Hepatocyte (in vitro differentiated cells): Measurements from ENCODE around the gene KRTAP12-3. TPM values are rescaled to one million over a fixed set of nuclear protein-coding genes. Genes with fewer than 3 reads are reported as not detected.

Experiments
- DNase-seq: peaks from one replicate; pipeline ENCODE4 v3.0.0-alpha.2; 2016; ENCODE audit warnings: low spot score
- H2AFZ ChIP-seq: fragments of 200-600 bp; sonication (generic); 2 replicates; pipeline ENCODE4 v1.6.0; 2016; ENCODE audit warnings: antibody characterized with exemption, mild to moderate bottlenecking
- H3K27ac ChIP-seq: fragments of 200-600 bp; sonication (generic); 2 replicates; pipeline ENCODE4 v1.5.1; 2016; ENCODE audit warnings: mild to moderate bottlenecking
- H3K27me3 ChIP-seq: fragments of 200-600 bp; sonication (generic); 2 replicates; pipeline ENCODE4 v1.6.1; 2016
- H3K36me3 ChIP-seq: fragments of 200-600 bp; sonication (generic); replicated peaks from 2 replicates; pipeline ENCODE4 v1.5.1; 2016; ENCODE audit warnings: low read depth; ENCODE audit not compliant: insufficient read depth
- H3K4me1 ChIP-seq: fragments of 200-600 bp; sonication (generic); 2 replicates; pipeline ENCODE4 v1.5.1; 2016; ENCODE audit warnings: mild to moderate bottlenecking, moderate library complexity; ENCODE audit not compliant: insufficient read depth
- H3K4me2 ChIP-seq: fragments of 200-600 bp; sonication (generic); 2 replicates; pipeline ENCODE4 v1.6.0; 2016
- H3K4me3 ChIP-seq: fragments of 200-600 bp; sonication (generic); 2 replicates; pipeline ENCODE4 v1.5.1; 2016; ENCODE audit warnings: mild to moderate bottlenecking
- H3K79me2 ChIP-seq: fragments of 200-600 bp; sonication (generic); 2 replicates; pipeline ENCODE4 v1.6.0; 2017; ENCODE audit warnings: mild to moderate bottlenecking
- H3K9me2 ChIP-seq: fragments of 200-600 bp; sonication (generic); replicated peaks from 2 replicates; pipeline ENCODE4 v1.6.0; 2017; ENCODE audit warnings: mild to moderate bottlenecking; ENCODE audit not compliant: insufficient read depth
- H3K9me3 ChIP-seq: fragments of 200-600 bp; sonication (generic); 2 replicates; pipeline ENCODE4 v1.5.1; 2016; ENCODE audit warnings: low read depth, mild to moderate bottlenecking
- H4K20me1 ChIP-seq: fragments of 200-600 bp; sonication (generic); 2 replicates; pipeline ENCODE4 v1.6.0; 2016; ENCODE audit warnings: mild to moderate bottlenecking; ENCODE audit not compliant: insufficient read depth, poor library complexity, severe bottlenecking
- CTCF ChIP-seq: fragments of 200-600 bp; sonication (generic); IDR thresholded peaks from 2 replicates; pipeline ENCODE4 v1.5.1; 2016; ENCODE audit warnings: antibody characterized with exemption, mild to moderate bottlenecking; ENCODE audit not compliant: poor library complexity
- EZH2 ChIP-seq: fragments of 200-600 bp; sonication (generic); IDR thresholded peaks from 2 replicates; pipeline ENCODE4 v1.6.1; 2016; ENCODE audit warnings: antibody characterized with exemption, mild to moderate bottlenecking, borderline replicate concordance
- EZH2phosphoT487 ChIP-seq: fragments of 200-600 bp; sonication (generic); IDR thresholded peaks from one replicate; pipeline ENCODE4 v1.6.1; 2018; ENCODE audit warnings: antibody characterized with exemption, mild to moderate bottlenecking, low read depth, moderate library complexity; ENCODE audit not compliant: unreplicated experiment, severe bottlenecking
- WGBS: methylation state at CpG from one replicate; pipeline ENCODE4 v1.1.6; 2016; ENCODE audit warnings: low lambda C conversion rate; ENCODE audit errors: missing lambda C conversion rate; 5-methylcytosine and 5-hydroxymethylcytosine counted together
- polyA plus RNA-seq: library from polyadenylated mRNA; unstranded; fragments of >200 nt; fragmentation: Nextera tagmentation; extraction: Ambion mirVana; gene quantifications from 2 replicates; pipeline ENCODE4 v1.2.1, GENCODE V29; 2016
- total RNA-seq: library from RNA; depleted of rRNA; stranded (reverse); fragments of >200 nt; gene quantifications from 2 replicates; pipeline ENCODE4 v1.2.3, GENCODE V29; 2014

Gene KRTAP12-3
- total and polyA plus RNA-seq, 2 experiments from 2014 or later, result not detected

GRCh38 chr21:44612029-44612486 lies 45.7 kb upstream of the KRTAP12-3 start, which contains the start of gene KRTAP10-8:
TSS of gene KRTAP10-8 (plus strand) at chr21:44612079. CDS start at chr21:44612101, 22 bp downstream.
- Histone ChIP-seq H4K20me1 (no peaks in the 10 kb centered on the region), H3K4me3 (no peak within 1 kb of the TSS), H3K36me3 (no peaks in the 10 kb centered on the region), H3K9me3 (no peaks in the 10 kb centered on the region), H3K4me1 (no peaks in the 10 kb centered on the region), H3K27me3 (no peaks in the 10 kb centered on the region), H3K27ac (no peak within 1 kb of the TSS), H2AFZ (no peak within 1 kb of the TSS), H3K9me2 (no peaks in the 10 kb centered on the region), H3K4me2 (no peak within 1 kb of the TSS), H3K79me2 (no peaks in the 10 kb centered on the region)
- DNase-seq, result no peak
- 95% methylated on average over 8 of the region's 8 CpGs for WGBS
- TF ChIP-seq CTCF, result no peak
- no peak for TF ChIP-seq EZH2
- TF ChIP-seq EZH2phosphoT487, result no peak

GRCh38 chr21:44612669-44613229 lies 45.0 kb upstream of the KRTAP12-3 start:
- DNase-seq, result no peak
- Histone ChIP-seq H3K9me3 (no peaks in the 10 kb centered on the region), H3K36me3 (no peaks in the 10 kb centered on the region), H3K27ac (no peak overlapping the region), H3K4me1 (no peaks in the 10 kb centered on the region), H4K20me1 (no peaks in the 10 kb centered on the region), H3K4me2 (no peak overlapping the region), H2AFZ (no peak overlapping the region), H3K4me3 (no peak overlapping the region), H3K9me2 (no peaks in the 10 kb centered on the region), H3K27me3 (no peaks in the 10 kb centered on the region), H3K79me2 (no peaks in the 10 kb centered on the region)
- no peak for TF ChIP-seq EZH2
- TF ChIP-seq CTCF, result no peak
- no peak for TF ChIP-seq EZH2phosphoT487
- WGBS, result 94% methylated on average over 12 of the region's 13 CpGs

- H3K27ac ChIP-seq, result no peak overlapping the region
- no peaks in the 10 kb centered on the region for H3K9me3 ChIP-seq
- 94% methylated on average over 26 of the region's 26 CpGs for WGBS
- no peak for TF ChIP-seq EZH2
- TF ChIP-seq EZH2phosphoT487, result no peak
- no peak for TF ChIP-seq CTCF
- no peak overlapping the region for H3K4me2 ChIP-seq
- DNase-seq, result no peak
- no peaks in the 10 kb centered on the region for H3K36me3 ChIP-seq
- no peaks in the 10 kb centered on the region for H3K27me3 ChIP-seq
- no peaks in the 10 kb centered on the region for H3K9me2 ChIP-seq
- H3K4me1 ChIP-seq, result no peaks in the 10 kb centered on the region
- no peaks in the 10 kb centered on the region for H4K20me1 ChIP-seq
- H3K4me3 ChIP-seq, result no peak overlapping the region
- H3K79me2 ChIP-seq, result no peaks in the 10 kb centered on the region
- H2AFZ ChIP-seq, result no peak overlapping the region
Observed at GRCh38 chr21:44613386-44614155, 44.2 kb upstream of the KRTAP12-3 start.
